GM23248 (cell line): ENCODE results near the gene MTERF4. TPM values are rescaled to one million over a fixed set of nuclear protein-coding genes. Genes with fewer than 3 reads are reported as not detected.

Source experiments
- DNase-seq: peaks from one replicate; pipeline ENCODE4 v3.0.0-alpha.2; 2015
- H2AFZ ChIP-seq: fragments of 200-600 bp; sonication (generic); 2 replicates; pipeline ENCODE4 v1.6.1; 2016; ENCODE audit warnings: antibody characterized with exemption
- H3F3A ChIP-seq: fragments of 200-600 bp; sonication (generic); 2 replicates; pipeline ENCODE4 v1.6.1; 2016; ENCODE audit warnings: mild to moderate bottlenecking, antibody characterized with exemption, mixed run types; ENCODE audit not compliant: insufficient read depth
- H3K27ac ChIP-seq: fragments of 200-600 bp; sonication (generic); 2 replicates; pipeline ENCODE4 v1.5.1; 2016; ENCODE audit warnings: mild to moderate bottlenecking
- H3K27me3 ChIP-seq: fragments of 200-600 bp; sonication (generic); replicated peaks from 2 replicates; pipeline ENCODE4 v1.6.1; 2016; ENCODE audit warnings: mild to moderate bottlenecking; ENCODE audit not compliant: insufficient read depth
- H3K36me3 ChIP-seq: fragments of 200-600 bp; sonication (generic); 2 replicates; pipeline ENCODE4 v1.6.1; 2016; ENCODE audit warnings: low read depth, mild to moderate bottlenecking
- H3K4me1 ChIP-seq: fragments of 200-600 bp; sonication (generic); 2 replicates; pipeline ENCODE4 v1.6.1; 2016; ENCODE audit warnings: mild to moderate bottlenecking; ENCODE audit not compliant: insufficient read depth
- H3K4me2 ChIP-seq: fragments of 200-600 bp; sonication (generic); one replicate; pipeline ENCODE4 v1.6.1; 2016; ENCODE audit warnings: mild to moderate bottlenecking; ENCODE audit not compliant: unreplicated experiment
- H3K4me3 ChIP-seq: fragments of 200-600 bp; sonication (generic); 2 replicates; pipeline ENCODE4 v1.5.1; 2016; ENCODE audit warnings: mild to moderate bottlenecking
- H3K79me2 ChIP-seq: fragments of 200-600 bp; sonication (generic); 2 replicates; pipeline ENCODE4 v1.6.1; 2016; ENCODE audit warnings: mild to moderate bottlenecking; ENCODE audit not compliant: insufficient read depth
- H3K9ac ChIP-seq: fragments of 200-600 bp; sonication (generic); 2 replicates; pipeline ENCODE4 v1.6.1; 2016; ENCODE audit warnings: mild to moderate bottlenecking
- H3K9me2 ChIP-seq: fragments of 200-600 bp; sonication (generic); 2 replicates; pipeline ENCODE4 v1.6.1; 2016; ENCODE audit warnings: mixed run types, mild to moderate bottlenecking, moderate library complexity; ENCODE audit not compliant: insufficient read depth
- H3K9me3 ChIP-seq: fragments of 200-600 bp; sonication (generic); one replicate; pipeline ENCODE4 v1.6.1; 2017; ENCODE audit warnings: low read depth
- H4K20me1 ChIP-seq: fragments of 200-600 bp; sonication (generic); 2 replicates; pipeline ENCODE4 v1.6.0; 2016; ENCODE audit not compliant: insufficient read depth
- EZH2 ChIP-seq: fragments of 200-600 bp; sonication (generic); IDR thresholded peaks from 2 replicates; pipeline ENCODE4 v1.6.1; 2018; ENCODE audit warnings: antibody characterized with exemption, mild to moderate bottlenecking; ENCODE audit not compliant: insufficient read depth, poor library complexity, severe bottlenecking
- EZH2phosphoT487 ChIP-seq: fragments of 200-600 bp; sonication (generic); IDR thresholded peaks from 2 replicates; pipeline ENCODE4 v1.6.1; 2018; ENCODE audit warnings: antibody characterized with exemption, moderate library complexity, mild to moderate bottlenecking, low read depth; ENCODE audit not compliant: insufficient read depth
- WGBS, 2 experiments: methylation state at CpG; one replicate each; pipeline ENCODE4 v1.1.6; 2015 to 2017; ENCODE audit warnings: low lambda C conversion rate in 2 of 2, low coverage in 1 of 2; ENCODE audit errors: missing lambda C conversion rate in 2 of 2; 5-methylcytosine and 5-hydroxymethylcytosine counted together
- in situ Hi-C: fragments of 300-500 bp; cut with MboI; formaldehyde crosslinking; loops from 2 replicates; pipeline ENCODE4 v1.15.0; 2020
- polyA plus RNA-seq: library from polyadenylated mRNA; unstranded; fragments of >200 nt; fragmentation: Nextera tagmentation; extraction: Ambion mirVana; gene quantifications from 2 replicates; pipeline ENCODE4 v1.2.1, GENCODE V29; 2016
- total RNA-seq: library from RNA; depleted of rRNA; stranded (reverse); fragments of >200 nt; shearing (Covaris generic); gene quantifications from 2 replicates; pipeline ENCODE4 v1.2.3, GENCODE V29; 2014

MTERF4 gene
- total and polyA plus RNA-seq, 2 experiments from 2014 or later: 15.1 to 21.0 TPM

GRCh38 chr2:241091201-241091600 is 10.9 kb downstream of the MTERF4 start:
- Histone ChIP-seq H3K79me2 (peaks cover 3% of the 10 kb centered on the region), H3K9ac (no peak overlapping the region), H3K27me3 (no peaks in the 10 kb centered on the region), H3K4me1 (no peaks in the 10 kb centered on the region), H3K9me2 (no peaks in the 10 kb centered on the region), H3K4me3 (no peak overlapping the region), H4K20me1 (no peaks in the 10 kb centered on the region), H3K36me3 (peaks cover 51% of the 10 kb centered on the region), H3F3A (peaks cover 20% of the 10 kb centered on the region), H2AFZ (no peak overlapping the region), H3K27ac (no peak overlapping the region), H3K9me3 (no peaks in the 10 kb centered on the region), H3K4me2 (no peak overlapping the region)
- no peak for DNase-seq
- WGBS, 2 experiments: 61 to 67% methylated on average over 10 of the region's 10 CpGs
- TF ChIP-seq EZH2: no peak
- no peak for TF ChIP-seq EZH2phosphoT487
- in situ Hi-C loops: no loop called here

- Histone ChIP-seq H3K4me1 (no peaks in the 10 kb centered on the region), H2AFZ (no peak overlapping the region), H3K9me3 (no peaks in the 10 kb centered on the region), H3K4me2 (no peak overlapping the region), H3K27me3 (no peaks in the 10 kb centered on the region), H3K9ac (no peak overlapping the region), H3K4me3 (no peak overlapping the region), H3K9me2 (no peaks in the 10 kb centered on the region), H3K79me2 (no peaks in the 10 kb centered on the region), H4K20me1 (no peaks in the 10 kb centered on the region), H3K27ac (no peak overlapping the region), H3F3A (peaks cover 17% of the 10 kb centered on the region), H3K36me3 (peaks cover 51% of the 10 kb centered on the region)
- in situ Hi-C loops: no loop called here
- WGBS, 2 experiments: 83 to 85% methylated on average over 19 to 20 of the region's 20 CpGs
- TF ChIP-seq EZH2phosphoT487 (no peak), EZH2 (no peak)
- DNase-seq: no peak
Observed at GRCh38 chr2:241088791-241089732, 13.0 kb downstream of the MTERF4 start.

- H3K9ac ChIP-seq: no peak overlapping the region
- no peaks in the 10 kb centered on the region for H3K4me1 ChIP-seq
- DNase-seq: no peak
- no peak overlapping the region for H3K4me3 ChIP-seq
- in situ Hi-C loops: no loop called here
- H3K79me2 ChIP-seq: no peaks in the 10 kb centered on the region
- H3K27ac ChIP-seq: no peak overlapping the region
- H3F3A ChIP-seq: peaks cover 13% of the 10 kb centered on the region
- WGBS, 2 experiments: 95 to 98% methylated on average over 8 of the region's 8 CpGs
- no peak overlapping the region for H2AFZ ChIP-seq
- no peak for TF ChIP-seq EZH2
- TF ChIP-seq EZH2phosphoT487: no peak
- H3K4me2 ChIP-seq: no peak overlapping the region
- H3K27me3 ChIP-seq: no peaks in the 10 kb centered on the region
- H3K9me3 ChIP-seq: no peaks in the 10 kb centered on the region
- H3K9me2 ChIP-seq: no peaks in the 10 kb centered on the region
- no peaks in the 10 kb centered on the region for H4K20me1 ChIP-seq
- peaks cover 47% of the 10 kb centered on the region for H3K36me3 ChIP-seq
Observed at GRCh38 chr2:241088376-241088775, 13.7 kb downstream of the MTERF4 start.

- Histone ChIP-seq H2AFZ (no peak overlapping the region), H3K4me3 (no peak overlapping the region), H3K9me2 (no peaks in the 10 kb centered on the region), H3K27ac (no peak overlapping the region), H4K20me1 (no peaks in the 10 kb centered on the region), H3F3A (peaks cover 13% of the 10 kb centered on the region), H3K4me1 (no peaks in the 10 kb centered on the region), H3K9me3 (no peaks in the 10 kb centered on the region), H3K36me3 (peaks cover 41% of the 10 kb centered on the region), H3K79me2 (no peaks in the 10 kb centered on the region), H3K27me3 (no peaks in the 10 kb centered on the region), H3K9ac (no peak overlapping the region), H3K4me2 (no peak overlapping the region)
- WGBS, 2 experiments: 92 to 93% methylated on average over 29 of the region's 29 CpGs
- in situ Hi-C loops: no loop called here
- DNase-seq: no peak
- TF ChIP-seq EZH2 (no peak), EZH2phosphoT487 (no peak)
Observed at GRCh38 chr2:241087420-241088268, 14.4 kb downstream of the MTERF4 start.
